Tibial artery (tissue), 4 donors: ENCODE measurements around the gene MSI2.

ENCODE experiments used
- DNase-seq, 2 donors: peaks; one replicate each; pipeline ENCODE4 v3.0.0-alpha.2; 2019
- H3K27ac ChIP-seq, 2 donors: fragments of 200-600 bp; sonication (generic) in 1 of 2; 1 replicate in 1 of 2; 2 replicates in 1 of 2; pipeline ENCODE4 v1.5.1; 2018 to 2019; ENCODE audit warnings: mild to moderate bottlenecking in 1 of 2
- H3K27me3 ChIP-seq, 2 donors: fragments of 200-600 bp; sonication (generic) in 1 of 2; one replicate each; pipeline versions ENCODE4 v1.5.1 to v1.6.0; 2016 to 2019
- H3K36me3 ChIP-seq, 3 donors: fragments of 200-600 bp; sonication (generic) in 2 of 3; one replicate each; pipeline ENCODE4 v1.5.1; 2016 to 2019; ENCODE audit warnings: mild to moderate bottlenecking in 2 of 3
- H3K4me1 ChIP-seq, 4 donors: fragments of 200-600 bp; sonication (generic) in 2 of 4; 1 replicate in 3 of 4; 2 replicates in 1 of 4; pipeline ENCODE4 v1.5.1; 2016 to 2019
- H3K4me3 ChIP-seq, 2 donors: fragments of 200-600 bp; sonication (generic) in 1 of 2; 1 replicate in 1 of 2; 2 replicates in 1 of 2; pipeline ENCODE4 v1.5.1; 2018 to 2019; ENCODE audit warnings: mild to moderate bottlenecking in 2 of 2
- H3K9me3 ChIP-seq, 3 donors: fragments of 200-600 bp; sonication (generic) in 1 of 3; one replicate each; pipeline ENCODE4 v1.5.1; 2016 to 2019
- intact Hi-C: fragments of 100-400 bp; cut with DNase I; formaldehyde crosslinking; loops from one replicate; pipeline ENCODE4 v1.15.0; 2023; ENCODE audit warnings: low total_unique reads
- TF ChIP-seq, protein P1 (sequence below), 2 experiments: fragments of 200-600 bp in 1 of 2; fragments of 450-650 bp in 1 of 2; IDR thresholded peaks; one replicate each; pipeline ENCODE4 v1.5.1; 2017 to 2019; ENCODE audit warnings: antibody characterized with exemption in 2 of 2, mild to moderate bottlenecking in 1 of 2, moderate library complexity in 1 of 2

MSI2 gene

DNA sequence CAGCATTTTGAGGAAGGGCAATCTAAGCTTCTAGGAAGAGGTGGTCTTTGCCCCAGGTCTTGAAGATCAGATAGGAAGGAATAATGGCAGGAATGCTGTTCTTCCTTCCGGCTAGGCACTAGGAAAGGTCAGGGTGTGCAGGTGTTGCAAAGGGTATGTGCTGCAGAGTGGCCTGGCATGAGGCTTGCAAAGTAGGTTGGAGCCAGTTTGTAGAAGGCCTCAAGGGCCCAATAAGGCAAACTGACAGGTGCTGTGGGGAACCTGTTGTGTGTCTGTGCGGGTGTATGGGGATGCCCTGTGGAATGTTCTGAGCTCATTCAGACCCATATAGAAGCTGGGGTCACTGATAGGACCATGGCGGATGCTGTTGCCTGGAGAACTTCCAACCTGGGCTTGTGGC is 12.7 kb downstream of the MSI2 start:
- no peaks in the 10 kb centered on the region for H3K27me3 ChIP-seq
- peaks cover 8 to 54% (median 19%) of the 10 kb centered on the region in 3 donors for H3K36me3 ChIP-seq
- no peak overlapping the region for H3K4me3 ChIP-seq
- intact Hi-C loops, result no loop called here
- no peak for DNase-seq
- H3K4me1 ChIP-seq, result no peaks in the 10 kb centered on the region
- TF ChIP-seq, protein P1, sequence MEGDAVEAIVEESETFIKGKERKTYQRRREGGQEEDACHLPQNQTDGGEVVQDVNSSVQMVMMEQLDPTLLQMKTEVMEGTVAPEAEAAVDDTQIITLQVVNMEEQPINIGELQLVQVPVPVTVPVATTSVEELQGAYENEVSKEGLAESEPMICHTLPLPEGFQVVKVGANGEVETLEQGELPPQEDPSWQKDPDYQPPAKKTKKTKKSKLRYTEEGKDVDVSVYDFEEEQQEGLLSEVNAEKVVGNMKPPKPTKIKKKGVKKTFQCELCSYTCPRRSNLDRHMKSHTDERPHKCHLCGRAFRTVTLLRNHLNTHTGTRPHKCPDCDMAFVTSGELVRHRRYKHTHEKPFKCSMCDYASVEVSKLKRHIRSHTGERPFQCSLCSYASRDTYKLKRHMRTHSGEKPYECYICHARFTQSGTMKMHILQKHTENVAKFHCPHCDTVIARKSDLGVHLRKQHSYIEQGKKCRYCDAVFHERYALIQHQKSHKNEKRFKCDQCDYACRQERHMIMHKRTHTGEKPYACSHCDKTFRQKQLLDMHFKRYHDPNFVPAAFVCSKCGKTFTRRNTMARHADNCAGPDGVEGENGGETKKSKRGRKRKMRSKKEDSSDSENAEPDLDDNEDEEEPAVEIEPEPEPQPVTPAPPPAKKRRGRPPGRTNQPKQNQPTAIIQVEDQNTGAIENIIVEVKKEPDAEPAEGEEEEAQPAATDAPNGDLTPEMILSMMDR (IDR thresholded peaks at IDR 0.05), result no peak
- no peak overlapping the region for H3K27ac ChIP-seq
- no peaks in the 10 kb centered on the region for H3K9me3 ChIP-seq

DNA sequence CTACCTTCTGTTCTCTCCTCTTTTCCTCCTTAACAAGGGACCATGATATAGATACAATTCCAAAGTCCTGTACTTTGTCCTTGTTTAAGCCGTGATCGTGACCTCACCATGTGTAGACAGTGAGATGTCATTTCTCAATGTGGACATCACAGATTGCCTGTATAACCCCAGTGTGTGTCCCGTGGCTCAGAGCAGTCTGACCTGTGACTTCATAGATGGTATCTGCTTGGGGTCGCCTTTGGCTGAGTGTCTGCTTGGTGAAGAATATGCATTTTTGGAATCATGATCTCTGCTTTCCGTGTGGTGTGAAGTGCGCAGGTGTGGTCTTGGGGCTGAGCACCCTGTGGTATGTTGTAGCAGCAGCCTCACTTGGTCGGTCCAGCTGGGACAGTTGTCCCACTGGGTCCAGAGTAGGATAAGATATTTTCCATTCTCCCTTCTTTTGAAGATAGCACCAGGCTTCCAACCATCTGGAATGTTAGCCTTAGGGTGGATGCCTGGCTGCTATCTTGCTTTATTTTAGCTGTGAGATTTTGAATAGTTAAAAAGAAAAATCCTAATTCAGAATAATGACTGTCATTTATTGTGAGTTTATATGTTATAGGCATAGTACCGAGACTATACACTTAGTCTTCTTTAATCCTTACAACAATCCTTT is 13.4 kb downstream of the MSI2 start:
- TF ChIP-seq, protein P1 (IDR thresholded peaks at IDR 0.05), result no peak
- Histone ChIP-seq H3K9me3 (no peaks in the 10 kb centered on the region), H3K27me3 (no peaks in the 10 kb centered on the region), H3K36me3 (peaks cover 14 to 48% (median 25%) of the 10 kb centered on the region in 3 donors), H3K4me1 (no peaks in the 10 kb centered on the region), H3K4me3 (no peak overlapping the region), H3K27ac (no peak overlapping the region)
- intact Hi-C loops, result no loop called here
- no peak for DNase-seq

DNA sequence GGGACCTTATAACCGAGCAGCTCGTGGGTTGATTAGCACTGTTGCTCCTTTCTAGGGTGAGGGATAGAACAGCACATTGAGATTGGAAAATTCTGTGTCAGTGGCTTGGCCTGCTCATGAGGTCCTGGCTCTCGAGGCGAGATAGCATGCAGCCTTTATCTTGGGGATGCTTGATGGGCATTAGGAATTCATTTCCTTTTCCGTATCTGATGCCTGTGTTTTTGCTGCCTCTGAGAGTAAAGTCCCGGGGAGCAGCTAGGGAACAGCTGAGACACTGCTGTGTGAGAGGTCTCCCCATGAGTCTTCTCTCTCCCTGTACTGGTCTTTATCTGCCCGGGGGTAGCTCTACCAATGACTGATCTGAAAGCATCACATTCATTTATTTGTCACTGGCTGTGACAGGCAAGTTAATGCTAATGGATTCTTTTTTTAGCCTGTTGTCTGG is 14.5 kb downstream of the MSI2 start:
- TF ChIP-seq, protein P1 (IDR thresholded peaks at IDR 0.05), result no peak
- Histone ChIP-seq H3K9me3 (no peaks in the 10 kb centered on the region), H3K27me3 (no peaks in the 10 kb centered on the region), H3K4me1 (no peaks in the 10 kb centered on the region), H3K27ac (no peak overlapping the region), H3K4me3 (no peak overlapping the region), H3K36me3 (peaks cover 14 to 48% (median 25%) of the 10 kb centered on the region in 3 donors)
- no peak for DNase-seq
- intact Hi-C loops, result no loop called here

DNA sequence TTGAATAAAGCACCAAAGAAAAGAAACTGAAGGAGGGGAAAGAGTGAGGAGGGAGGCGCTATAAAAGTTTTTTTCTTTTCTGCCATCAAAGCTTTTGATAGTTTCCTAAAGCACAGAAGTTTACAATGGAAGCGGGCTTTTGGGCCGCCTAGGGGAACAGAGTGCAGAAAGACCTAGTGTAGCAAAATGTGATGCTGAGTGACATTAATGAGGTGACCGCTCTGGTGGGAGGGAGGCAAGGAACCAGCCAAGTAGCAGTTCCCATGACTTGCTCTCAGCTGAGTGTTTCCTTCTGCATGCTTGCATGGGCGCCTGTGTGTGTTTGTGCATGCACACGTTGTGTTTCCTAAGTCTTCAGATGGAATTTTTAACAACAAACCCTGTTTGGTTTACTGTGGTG is 15.5 kb downstream of the MSI2 start:
- no peaks in the 10 kb centered on the region for H3K27me3 ChIP-seq
- TF ChIP-seq, protein P1 (IDR thresholded peaks at IDR 0.05), result no peak
- DNase-seq, result no peak
- peaks cover 12 to 40% (median 25%) of the 10 kb centered on the region in 3 donors for H3K36me3 ChIP-seq
- H3K9me3 ChIP-seq, result no peaks in the 10 kb centered on the region
- H3K4me1 ChIP-seq, result no peaks in the 10 kb centered on the region
- intact Hi-C loops, result no loop called here
- no peak overlapping the region for H3K27ac ChIP-seq
- H3K4me3 ChIP-seq, result no peak overlapping the region

DNA sequence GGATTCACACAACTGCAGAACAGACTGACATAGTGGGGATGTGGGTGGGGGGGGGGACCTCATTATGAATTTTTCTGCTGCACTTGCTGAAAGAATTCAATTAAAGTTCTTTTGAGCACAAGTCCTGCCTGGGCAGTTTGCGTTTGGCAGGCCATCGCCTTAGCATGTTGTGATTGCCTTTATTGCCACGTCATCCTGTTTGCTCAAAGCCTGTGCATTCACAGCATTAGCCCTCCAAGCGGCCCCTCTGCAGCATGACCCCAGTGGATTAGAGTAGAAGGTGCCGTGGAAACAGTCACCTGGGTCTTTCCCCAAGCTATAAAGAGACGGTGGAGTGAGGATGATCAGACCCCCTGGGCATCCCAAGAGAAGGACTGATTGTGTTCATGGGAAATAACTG is 17.2 kb downstream of the MSI2 start:
- no peak overlapping the region for H3K27ac ChIP-seq
- no peaks in the 10 kb centered on the region for H3K4me1 ChIP-seq
- no peaks in the 10 kb centered on the region for H3K27me3 ChIP-seq
- TF ChIP-seq, protein P1 (IDR thresholded peaks at IDR 0.05), result no peak
- intact Hi-C loops, result no loop called here
- H3K9me3 ChIP-seq, result no peaks in the 10 kb centered on the region
- H3K4me3 ChIP-seq, result no peak overlapping the region
- DNase-seq, result no peak
- peaks cover 6 to 32% (median 11%) of the 10 kb centered on the region in 3 donors for H3K36me3 ChIP-seq
